SK-N-SH treated with all-trans-retinoic acid at 6 μM for 48 hours (cell line): ENCODE measurements around the gene COL6A1.

ENCODE experiments used
- ATAC-seq: fragments of 200-7000 bp; cut with Tn5 transposase; 3 replicates; pipeline ENCODE4 v1.9.1; 2020; ENCODE audit warnings: mild to moderate bottlenecking, moderate library complexity
- CSDC2 ChIP-seq: fragments of 250-450 bp; sonication (Bioruptor Pico); IDR thresholded peaks from 2 replicates; pipeline ENCODE4 v1.5.0; 2020; ENCODE audit warnings: mild to moderate bottlenecking, moderate library complexity
- ESRRG ChIP-seq: fragments of 250-450 bp; sonication (Bioruptor Pico); IDR thresholded peaks from 2 replicates; pipeline ENCODE4 v1.6.1; 2021; ENCODE audit warnings: mild to moderate bottlenecking
- GLIS3 ChIP-seq: fragments of 250-450 bp; sonication (Bioruptor Pico); IDR thresholded peaks from 2 replicates; pipeline ENCODE4 v1.5.0; 2020; ENCODE audit warnings: mild to moderate bottlenecking, moderate library complexity
- OSR1 ChIP-seq: fragments of 250-450 bp; sonication (Bioruptor Pico); IDR thresholded peaks from 2 replicates; pipeline ENCODE4 v1.8.0; 2022; ENCODE audit warnings: moderate library complexity, mild to moderate bottlenecking, inconsistent platforms
- SNAI2 ChIP-seq: fragments of 250-450 bp; sonication (Bioruptor Pico); IDR thresholded peaks from 2 replicates; pipeline ENCODE4 v1.5.0; 2020; ENCODE audit warnings: mild to moderate bottlenecking, moderate library complexity
- TCF4 ChIP-seq: fragments of 250-450 bp; sonication (Bioruptor Pico); IDR thresholded peaks from 2 replicates; pipeline ENCODE4 v1.8.0; 2021; ENCODE audit warnings: mild to moderate bottlenecking, moderate library complexity, borderline replicate concordance
- TOX ChIP-seq: fragments of 250-450 bp; sonication (Bioruptor Pico); IDR thresholded peaks from 2 replicates; pipeline ENCODE4 v1.8.0; 2021; ENCODE audit warnings: mild to moderate bottlenecking, moderate library complexity, borderline replicate concordance
- ZNF565 ChIP-seq: fragments of 450-650 bp; formaldehyde crosslinking; conservative IDR thresholded peaks from 2 replicates; pipeline ENCODE4 v1.5.0; 2020; ENCODE audit warnings: low read depth, mild to moderate bottlenecking, moderate library complexity
- TF ChIP-seq, protein P1 (sequence below): fragments of 250-450 bp; sonication (Bioruptor Pico); IDR thresholded peaks from 2 replicates; pipeline ENCODE4 v1.5.1; 2020; ENCODE audit warnings: low read depth, mild to moderate bottlenecking, moderate library complexity
- TF ChIP-seq, protein P2 (sequence below): fragments of 250-450 bp; sonication (Bioruptor Pico); IDR thresholded peaks from 2 replicates; pipeline ENCODE4 v1.5.1; 2021; ENCODE audit warnings: mild to moderate bottlenecking, moderate library complexity
- TF ChIP-seq, protein P3 (sequence below): fragments of 250-450 bp; sonication (Bioruptor Pico); IDR thresholded peaks from 2 replicates; pipeline ENCODE4 v1.8.0; 2021; ENCODE audit warnings: low read depth, mild to moderate bottlenecking, moderate library complexity, borderline replicate concordance
- TF ChIP-seq, protein P4 (sequence below): fragments of 250-450 bp; sonication (Bioruptor Pico); IDR thresholded peaks from 2 replicates; pipeline ENCODE4 v1.8.0; 2020; ENCODE audit warnings: mild to moderate bottlenecking, moderate library complexity, borderline replicate concordance
- TF ChIP-seq, protein P5 (sequence below): fragments of 250-450 bp; sonication (Bioruptor Pico); IDR thresholded peaks from 2 replicates; pipeline ENCODE4 v1.5.0; 2020; ENCODE audit warnings: mild to moderate bottlenecking, moderate library complexity

The COL6A1 gene

DNA sequence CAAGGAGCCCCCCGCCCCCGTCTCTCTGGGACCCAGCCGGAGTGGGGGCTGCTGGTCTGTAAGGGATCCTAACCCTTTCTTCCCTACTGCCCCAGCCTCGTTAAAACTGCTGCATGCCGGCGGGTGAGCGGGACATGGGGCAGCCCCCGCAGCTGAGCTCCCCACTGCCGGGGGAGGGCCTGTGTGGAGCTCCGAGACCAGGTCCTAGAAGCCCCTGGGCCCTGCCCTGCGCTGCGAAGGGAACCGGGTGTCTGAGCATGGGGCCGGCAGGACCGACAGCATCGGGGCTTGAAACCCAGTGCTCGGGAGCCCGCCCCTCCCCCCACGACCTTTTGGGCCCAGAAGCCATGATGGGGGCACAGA, 9.2 kb upstream of the COL6A1 start:
- TF ChIP-seq TOX (CRISPR knock-in tag) (no peak), CSDC2 (CRISPR knock-in tag) (no peak), OSR1 (CRISPR knock-in tag) (no peak), ZNF565 (CRISPR knock-in tag) (no peak)
- TF ChIP-seq, protein P1, sequence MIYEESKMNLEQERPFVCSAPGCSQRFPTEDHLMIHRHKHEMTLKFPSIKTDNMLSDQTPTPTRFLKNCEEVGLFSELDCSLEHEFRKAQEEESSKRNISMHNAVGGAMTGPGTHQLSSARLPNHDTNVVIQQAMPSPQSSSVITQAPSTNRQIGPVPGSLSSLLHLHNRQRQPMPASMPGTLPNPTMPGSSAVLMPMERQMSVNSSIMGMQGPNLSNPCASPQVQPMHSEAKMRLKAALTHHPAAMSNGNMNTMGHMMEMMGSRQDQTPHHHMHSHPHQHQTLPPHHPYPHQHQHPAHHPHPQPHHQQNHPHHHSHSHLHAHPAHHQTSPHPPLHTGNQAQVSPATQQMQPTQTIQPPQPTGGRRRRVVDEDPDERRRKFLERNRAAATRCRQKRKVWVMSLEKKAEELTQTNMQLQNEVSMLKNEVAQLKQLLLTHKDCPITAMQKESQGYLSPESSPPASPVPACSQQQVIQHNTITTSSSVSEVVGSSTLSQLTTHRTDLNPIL (CRISPR knock-in tag) = no peak
- TF ChIP-seq, protein P2, sequence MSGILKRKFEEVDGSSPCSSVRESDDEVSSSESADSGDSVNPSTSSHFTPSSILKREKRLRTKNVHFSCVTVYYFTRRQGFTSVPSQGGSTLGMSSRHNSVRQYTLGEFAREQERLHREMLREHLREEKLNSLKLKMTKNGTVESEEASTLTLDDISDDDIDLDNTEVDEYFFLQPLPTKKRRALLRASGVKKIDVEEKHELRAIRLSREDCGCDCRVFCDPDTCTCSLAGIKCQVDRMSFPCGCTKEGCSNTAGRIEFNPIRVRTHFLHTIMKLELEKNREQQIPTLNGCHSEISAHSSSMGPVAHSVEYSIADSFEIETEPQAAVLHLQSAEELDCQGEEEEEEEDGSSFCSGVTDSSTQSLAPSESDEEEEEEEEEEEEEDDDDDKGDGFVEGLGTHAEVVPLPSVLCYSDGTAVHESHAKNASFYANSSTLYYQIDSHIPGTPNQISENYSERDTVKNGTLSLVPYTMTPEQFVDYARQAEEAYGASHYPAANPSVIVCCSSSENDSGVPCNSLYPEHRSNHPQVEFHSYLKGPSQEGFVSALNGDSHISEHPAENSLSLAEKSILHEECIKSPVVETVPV (CRISPR knock-in tag) = no peak
- TF ChIP-seq, protein P3, sequence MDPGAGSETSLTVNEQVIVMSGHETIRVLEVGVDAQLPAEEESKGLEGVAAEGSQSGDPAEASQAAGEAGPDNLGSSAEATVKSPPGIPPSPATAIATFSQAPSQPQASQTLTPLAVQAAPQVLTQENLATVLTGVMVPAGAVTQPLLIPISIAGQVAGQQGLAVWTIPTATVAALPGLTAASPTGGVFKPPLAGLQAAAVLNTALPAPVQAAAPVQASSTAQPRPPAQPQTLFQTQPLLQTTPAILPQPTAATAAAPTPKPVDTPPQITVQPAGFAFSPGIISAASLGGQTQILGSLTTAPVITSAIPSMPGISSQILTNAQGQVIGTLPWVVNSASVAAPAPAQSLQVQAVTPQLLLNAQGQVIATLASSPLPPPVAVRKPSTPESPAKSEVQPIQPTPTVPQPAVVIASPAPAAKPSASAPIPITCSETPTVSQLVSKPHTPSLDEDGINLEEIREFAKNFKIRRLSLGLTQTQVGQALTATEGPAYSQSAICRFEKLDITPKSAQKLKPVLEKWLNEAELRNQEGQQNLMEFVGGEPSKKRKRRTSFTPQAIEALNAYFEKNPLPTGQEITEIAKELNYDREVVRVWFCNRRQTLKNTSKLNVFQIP (CRISPR knock-in tag) = no peak

DNA sequence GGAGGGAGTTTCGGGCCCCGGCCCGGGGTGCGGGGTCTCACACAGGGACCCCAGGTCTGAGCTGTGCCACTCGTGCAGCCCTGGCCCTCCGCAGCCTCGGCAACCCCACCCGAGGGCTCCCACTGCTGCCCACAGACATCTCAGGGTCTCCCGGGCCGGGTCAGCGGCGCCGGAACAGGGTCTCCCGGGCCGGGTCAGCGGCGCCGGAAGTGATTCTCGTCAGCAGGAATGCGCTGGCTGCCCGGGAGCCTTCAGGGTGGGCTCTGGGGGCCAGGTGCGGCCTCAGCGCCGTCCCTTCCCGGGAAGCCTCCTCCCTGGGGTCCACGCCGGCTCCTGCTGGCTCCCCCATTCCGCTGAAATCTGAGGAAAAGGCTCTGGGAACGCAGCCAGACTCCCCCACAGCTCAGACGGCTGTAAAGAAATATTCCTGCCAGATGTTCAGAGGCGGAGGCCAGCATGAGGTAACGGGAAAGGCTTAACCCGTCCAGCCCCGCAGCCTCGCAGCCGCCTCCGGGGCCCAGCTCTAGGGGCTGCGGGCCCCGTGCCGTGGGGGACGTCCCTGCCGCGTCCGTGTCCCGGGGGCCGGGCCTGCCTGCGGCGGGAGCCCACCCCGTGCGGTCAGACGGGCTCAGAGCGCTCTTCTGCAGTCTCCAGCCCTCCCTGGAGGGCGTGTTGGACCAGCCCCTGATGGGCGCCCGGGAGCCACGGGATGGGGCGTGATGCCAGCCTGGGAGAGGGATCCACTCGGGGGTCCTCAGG, 8.7 kb upstream of the COL6A1 start:
- ATAC-seq = peak; percentile 40

More for the DNA sequence above, 9.2 kb upstream of the COL6A1 start:
- no peak for ATAC-seq

DNA sequence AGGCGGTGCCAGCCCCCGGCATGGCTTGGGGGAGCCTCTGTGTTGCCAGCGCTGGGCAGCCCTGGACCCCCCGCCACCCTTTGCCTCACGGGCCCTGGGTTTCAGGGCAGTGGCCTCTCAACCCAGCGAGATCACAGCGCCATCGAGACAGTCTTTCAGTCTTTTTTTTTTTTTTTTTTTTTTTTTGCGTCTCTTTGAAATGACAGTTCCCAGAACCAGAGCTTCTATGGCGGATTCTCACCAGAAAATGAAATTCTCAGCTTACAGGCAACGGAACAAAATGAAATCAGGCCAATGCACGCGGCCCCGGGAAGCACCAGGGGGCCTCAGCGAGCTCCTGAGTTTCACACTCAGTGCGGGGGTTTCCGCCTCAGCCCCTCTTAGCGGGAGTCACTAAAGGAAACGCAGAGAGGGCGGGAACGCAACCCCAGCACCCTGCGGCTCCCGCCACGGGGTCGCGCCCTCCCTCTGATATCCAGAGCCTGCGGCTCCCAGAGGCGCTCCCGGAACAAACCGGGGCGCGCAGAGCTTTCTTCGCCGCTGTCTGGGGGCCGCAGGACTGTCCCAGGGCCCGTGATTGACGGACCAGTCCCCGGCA, 8.0 kb upstream of the COL6A1 start:
- TF ChIP-seq, protein P4, sequence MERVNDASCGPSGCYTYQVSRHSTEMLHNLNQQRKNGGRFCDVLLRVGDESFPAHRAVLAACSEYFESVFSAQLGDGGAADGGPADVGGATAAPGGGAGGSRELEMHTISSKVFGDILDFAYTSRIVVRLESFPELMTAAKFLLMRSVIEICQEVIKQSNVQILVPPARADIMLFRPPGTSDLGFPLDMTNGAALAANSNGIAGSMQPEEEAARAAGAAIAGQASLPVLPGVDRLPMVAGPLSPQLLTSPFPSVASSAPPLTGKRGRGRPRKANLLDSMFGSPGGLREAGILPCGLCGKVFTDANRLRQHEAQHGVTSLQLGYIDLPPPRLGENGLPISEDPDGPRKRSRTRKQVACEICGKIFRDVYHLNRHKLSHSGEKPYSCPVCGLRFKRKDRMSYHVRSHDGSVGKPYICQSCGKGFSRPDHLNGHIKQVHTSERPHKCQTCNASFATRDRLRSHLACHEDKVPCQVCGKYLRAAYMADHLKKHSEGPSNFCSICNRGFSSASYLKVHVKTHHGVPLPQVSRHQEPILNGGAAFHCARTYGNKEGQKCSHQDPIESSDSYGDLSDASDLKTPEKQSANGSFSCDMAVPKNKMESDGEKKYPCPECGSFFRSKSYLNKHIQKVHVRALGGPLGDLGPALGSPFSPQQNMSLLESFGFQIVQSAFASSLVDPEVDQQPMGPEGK (CRISPR knock-in tag) = 0 out of 2 replicates have a peak, but pooled peaks have one; percentile 35
- no peak for TF ChIP-seq ESRRG (CRISPR knock-in tag)
- ATAC-seq = peak; percentile 50

More for the DNA sequence above, 8.7 kb upstream of the COL6A1 start:
- TF ChIP-seq, protein P5, sequence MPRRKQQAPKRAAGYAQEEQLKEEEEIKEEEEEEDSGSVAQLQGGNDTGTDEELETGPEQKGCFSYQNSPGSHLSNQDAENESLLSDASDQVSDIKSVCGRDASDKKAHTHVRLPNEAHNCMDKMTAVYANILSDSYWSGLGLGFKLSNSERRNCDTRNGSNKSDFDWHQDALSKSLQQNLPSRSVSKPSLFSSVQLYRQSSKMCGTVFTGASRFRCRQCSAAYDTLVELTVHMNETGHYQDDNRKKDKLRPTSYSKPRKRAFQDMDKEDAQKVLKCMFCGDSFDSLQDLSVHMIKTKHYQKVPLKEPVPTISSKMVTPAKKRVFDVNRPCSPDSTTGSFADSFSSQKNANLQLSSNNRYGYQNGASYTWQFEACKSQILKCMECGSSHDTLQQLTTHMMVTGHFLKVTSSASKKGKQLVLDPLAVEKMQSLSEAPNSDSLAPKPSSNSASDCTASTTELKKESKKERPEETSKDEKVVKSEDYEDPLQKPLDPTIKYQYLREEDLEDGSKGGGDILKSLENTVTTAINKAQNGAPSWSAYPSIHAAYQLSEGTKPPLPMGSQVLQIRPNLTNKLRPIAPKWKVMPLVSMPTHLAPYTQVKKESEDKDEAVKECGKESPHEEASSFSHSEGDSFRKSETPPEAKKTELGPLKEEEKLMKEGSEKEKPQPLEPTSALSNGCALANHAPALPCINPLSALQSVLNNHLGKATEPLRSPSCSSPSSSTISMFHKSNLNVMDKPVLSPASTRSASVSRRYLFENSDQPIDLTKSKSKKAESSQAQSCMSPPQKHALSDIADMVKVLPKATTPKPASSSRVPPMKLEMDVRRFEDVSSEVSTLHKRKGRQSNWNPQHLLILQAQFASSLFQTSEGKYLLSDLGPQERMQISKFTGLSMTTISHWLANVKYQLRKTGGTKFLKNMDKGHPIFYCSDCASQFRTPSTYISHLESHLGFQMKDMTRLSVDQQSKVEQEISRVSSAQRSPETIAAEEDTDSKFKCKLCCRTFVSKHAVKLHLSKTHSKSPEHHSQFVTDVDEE (CRISPR knock-in tag) = 0 out of 2 replicates have a peak, but pooled peaks have one; percentile 31
- TF ChIP-seq SNAI2 (no peak), TOX (CRISPR knock-in tag) (no peak)

DNA sequence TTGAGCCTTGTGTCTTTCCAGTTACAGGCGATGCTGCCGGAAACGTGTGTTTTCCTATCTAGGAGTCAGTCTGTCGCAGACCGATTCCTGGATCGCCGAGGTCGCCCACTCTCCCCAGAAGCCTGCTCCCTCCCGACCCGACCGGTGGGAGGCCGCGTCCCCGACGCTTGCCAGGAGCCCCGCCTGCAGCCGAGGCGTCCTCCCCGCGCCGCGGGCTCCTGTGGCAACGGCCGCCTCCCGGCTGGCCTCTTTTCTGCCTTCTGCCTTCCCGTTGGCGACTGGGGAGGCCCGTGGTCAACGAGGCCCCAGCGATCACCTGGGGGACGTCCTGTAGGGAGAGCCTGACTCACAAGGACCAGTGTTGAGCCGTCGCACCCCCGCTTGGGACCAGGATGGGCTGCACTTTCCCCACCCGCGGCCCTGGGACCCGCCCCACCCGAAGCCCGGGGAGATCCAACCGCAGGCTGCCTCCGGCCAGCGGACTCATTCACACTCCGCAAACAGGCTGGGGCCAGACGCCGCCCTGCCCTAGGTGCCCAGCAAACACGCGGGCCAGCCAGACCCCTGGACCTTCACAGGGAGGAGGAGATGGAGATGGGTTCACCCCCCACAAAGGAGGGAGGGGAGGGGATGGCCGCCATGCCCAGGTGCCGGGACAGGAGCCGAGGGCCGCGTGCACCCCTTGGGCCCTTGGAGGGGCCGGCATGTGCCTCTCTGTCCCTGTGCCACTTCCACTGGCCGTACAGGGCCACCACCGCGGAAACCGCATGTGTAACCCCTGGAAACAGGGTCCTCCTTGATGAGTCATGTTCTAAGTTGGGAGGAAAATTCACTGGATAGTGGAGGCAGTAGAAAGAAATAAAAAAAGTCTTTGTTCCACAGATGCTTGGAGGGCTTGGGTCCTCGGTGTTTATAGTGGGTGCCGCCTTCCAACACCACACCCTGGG, 7.2 kb upstream of the COL6A1 start:
- TF ChIP-seq GLIS3 (CRISPR knock-in tag) (no peak), TCF4 (no peak)
- TF ChIP-seq, protein P4 (CRISPR knock-in tag) = no peak
- TF ChIP-seq, all 23 proteins: peak for 0
- peak; percentile 2 for ATAC-seq
